GM12873 (cell line): Measurements from ENCODE around the gene KLHL8.

Experiments used
- TF ChIP-seq, protein P1 (sequence below): IDR thresholded peaks from 2 replicates; pipeline ENCODE4 v1.5.1; 2012; ENCODE audit warnings: low read depth, mild to moderate bottlenecking, moderate library complexity, low read length, control low read depth; ENCODE audit not compliant: insufficient read depth; ENCODE audit errors: missing control alignments

Gene KLHL8

DNA sequence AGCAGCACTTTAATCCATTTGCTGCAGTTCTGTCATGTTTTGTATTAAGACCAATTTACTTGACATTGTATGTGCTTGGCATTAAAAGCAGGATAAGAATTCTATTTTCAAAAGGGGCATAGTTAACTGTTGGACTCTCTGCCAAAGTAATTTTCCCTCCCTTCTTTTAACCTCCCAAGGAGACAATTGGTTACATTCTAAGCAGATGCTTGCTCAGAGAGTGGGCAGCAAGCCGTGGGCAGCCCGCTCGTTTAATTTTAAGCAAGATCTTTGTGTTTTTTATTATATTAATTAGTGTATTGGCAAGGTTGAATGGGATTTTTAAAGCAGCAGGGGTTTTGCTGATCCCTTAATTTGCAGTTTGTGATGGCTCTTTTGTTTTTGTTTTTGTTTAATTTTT, 37.1 kb upstream of the KLHL8 start:
- TF ChIP-seq, protein P1, sequence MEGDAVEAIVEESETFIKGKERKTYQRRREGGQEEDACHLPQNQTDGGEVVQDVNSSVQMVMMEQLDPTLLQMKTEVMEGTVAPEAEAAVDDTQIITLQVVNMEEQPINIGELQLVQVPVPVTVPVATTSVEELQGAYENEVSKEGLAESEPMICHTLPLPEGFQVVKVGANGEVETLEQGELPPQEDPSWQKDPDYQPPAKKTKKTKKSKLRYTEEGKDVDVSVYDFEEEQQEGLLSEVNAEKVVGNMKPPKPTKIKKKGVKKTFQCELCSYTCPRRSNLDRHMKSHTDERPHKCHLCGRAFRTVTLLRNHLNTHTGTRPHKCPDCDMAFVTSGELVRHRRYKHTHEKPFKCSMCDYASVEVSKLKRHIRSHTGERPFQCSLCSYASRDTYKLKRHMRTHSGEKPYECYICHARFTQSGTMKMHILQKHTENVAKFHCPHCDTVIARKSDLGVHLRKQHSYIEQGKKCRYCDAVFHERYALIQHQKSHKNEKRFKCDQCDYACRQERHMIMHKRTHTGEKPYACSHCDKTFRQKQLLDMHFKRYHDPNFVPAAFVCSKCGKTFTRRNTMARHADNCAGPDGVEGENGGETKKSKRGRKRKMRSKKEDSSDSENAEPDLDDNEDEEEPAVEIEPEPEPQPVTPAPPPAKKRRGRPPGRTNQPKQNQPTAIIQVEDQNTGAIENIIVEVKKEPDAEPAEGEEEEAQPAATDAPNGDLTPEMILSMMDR: no peak

DNA sequence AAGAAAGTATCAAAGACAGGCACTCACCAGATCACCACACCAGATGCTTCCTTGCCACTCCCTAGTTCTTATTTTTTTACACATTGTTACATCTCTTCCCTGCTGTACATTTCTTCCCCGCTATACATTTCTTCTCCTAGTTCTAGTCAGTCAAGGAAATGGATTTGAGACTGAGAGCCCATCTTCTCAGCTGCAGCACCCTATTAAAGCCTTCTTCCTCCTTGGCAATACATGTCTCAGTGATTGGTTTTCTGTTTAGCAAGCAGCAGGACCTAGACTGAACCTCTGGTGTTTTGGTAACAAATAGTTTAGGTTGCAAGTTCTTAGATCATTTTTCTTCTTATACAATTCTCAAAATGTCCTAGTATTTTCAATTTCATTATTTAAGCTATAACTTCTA, 35.3 kb upstream of the KLHL8 start:
- TF ChIP-seq, protein P1: no peak

GRCh38 chr4:87251106-87251505, 30.7 kb upstream of the KLHL8 start:
- TF ChIP-seq, protein P1: no peak

DNA sequence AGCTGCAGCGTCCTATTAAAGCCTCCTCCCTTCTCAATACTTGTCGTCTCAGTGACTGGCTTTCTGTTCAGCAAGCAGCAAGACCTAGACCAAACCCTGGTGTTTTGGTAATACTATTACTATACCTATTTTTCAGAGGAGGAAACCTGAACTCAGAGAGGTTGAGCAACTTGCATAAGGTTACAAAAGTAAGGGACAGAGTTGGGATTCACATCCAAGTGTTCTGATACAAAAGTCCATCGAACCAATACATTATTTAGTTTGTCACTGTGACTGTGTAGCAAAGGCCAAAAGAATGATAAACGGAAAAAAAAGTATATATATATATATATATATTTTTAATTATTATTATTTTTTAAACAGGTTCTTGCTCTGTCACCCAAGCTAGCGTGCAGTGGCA, 29.9 kb upstream of the KLHL8 start:
- TF ChIP-seq, protein P1: no peak

DNA sequence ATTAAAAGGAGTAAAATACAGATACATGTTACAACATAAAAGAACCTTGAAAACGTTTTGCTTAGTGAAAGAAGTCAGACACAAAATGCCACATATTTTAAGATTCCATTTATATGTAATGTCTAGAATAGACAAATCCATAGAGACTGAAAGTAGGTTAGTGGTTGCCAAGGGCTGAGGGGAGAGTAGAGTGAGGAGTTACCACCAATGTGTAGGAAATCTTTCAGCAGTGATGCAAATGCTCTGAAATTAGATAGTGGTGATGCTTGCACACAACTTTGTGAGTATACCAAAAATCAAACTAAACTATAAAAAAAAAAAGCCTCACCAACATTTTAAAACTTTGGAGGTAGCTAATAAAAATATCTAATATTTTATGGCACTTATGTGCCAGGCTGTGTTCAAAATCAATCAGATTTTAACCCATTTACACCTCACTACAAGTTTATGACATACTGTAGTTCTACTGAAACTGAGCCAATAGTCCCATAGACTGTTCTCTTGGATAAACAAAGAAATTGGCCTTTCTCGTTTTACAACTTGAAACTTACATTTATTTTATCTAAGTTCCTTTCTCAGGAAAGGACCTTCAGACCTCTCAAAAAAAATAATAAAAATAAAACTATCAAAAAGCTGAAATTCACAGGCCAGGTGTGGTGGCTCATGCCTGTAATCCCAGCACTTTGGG, 29.1 kb upstream of the KLHL8 start:
- TF ChIP-seq, protein P1: no peak

- TF ChIP-seq, protein P1: no peak
These were observed 23.1 kb upstream of the KLHL8 start for GRCh38 chr4:87243426-87244053.

DNA sequence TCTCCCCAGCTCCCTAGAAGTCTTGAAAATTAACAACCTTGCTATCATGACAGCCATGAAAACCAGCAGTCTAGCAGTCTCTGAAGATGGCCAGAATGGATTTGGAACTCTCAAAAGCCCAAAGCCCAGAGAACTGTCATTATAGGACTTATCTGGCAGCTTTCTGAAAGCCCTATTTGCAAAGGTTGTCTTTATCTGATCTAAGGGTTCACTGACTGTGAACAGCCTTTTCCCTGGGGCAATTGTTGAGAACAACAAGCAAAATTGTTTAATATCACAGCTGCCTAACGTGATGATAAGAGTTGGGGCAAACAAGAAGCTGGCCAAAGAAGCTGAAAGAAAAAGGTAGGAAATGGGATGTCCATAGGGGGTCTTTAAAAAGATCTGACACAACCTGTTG, 20.9 kb upstream of the KLHL8 start:
- TF ChIP-seq, protein P1: no peak
